ENCODE measurements around the gene GTPBP3. TPM values are rescaled to one million over a fixed set of nuclear protein-coding genes. Genes with fewer than 3 reads are reported as not detected.
A peak's percentile ranks its signal among the peaks of the same experiment; 100 is the strongest.

The GTPBP3 gene
- total and polyA plus RNA-seq, 9 of the 15 experiments (the other 6 are each of a cell fraction or from before 2014, with no cell fraction given): 4.9 to 124 (median 22.6) TPM

GRCh38 chr19:17327654-17328516 lies 9.5 kb upstream of the GTPBP3 start (continued):
- TF ChIP-seq EGR1 (conservative IDR thresholded peaks at IDR 0.05) (peak; percentile 37; the same call in 1 of the 2 replicates), GABPB1 (CRISPR knock-in tag; IDR thresholded peaks at IDR 0.05) (no peak), E2F8 (IDR thresholded peaks at IDR 0.05; ENCODE audit: low read depth, partially characterized antibody) (no peak), YY1 (IDR thresholded peaks at IDR 0.05; ENCODE audit: borderline replicate concordance in 1 of 3, control insufficient read depth in 1 of 3, extremely low read depth in 1 of 3, insufficient read depth in 3 of 3, insufficient read length in 1 of 3, insufficient replicate concordance in 2 of 3, low read depth in 1 of 3, low read length in 2 of 3) (peak in 2 of 3 experiments; percentile 35 to 40), ARHGAP35 (IDR thresholded peaks at IDR 0.05; ENCODE audit: partially characterized antibody) (no peak), ZBTB2 (IDR thresholded peaks at IDR 0.05) (no peak), MLLT1 (IDR thresholded peaks at IDR 0.05) (peak in 1 of 2 experiments; percentile 68; a peak in 1 of 4 replicates), ETV1 (tag; conservative IDR thresholded peaks at IDR 0.05; ENCODE audit: low read depth) (no peak), NR2F6 (CRISPR knock-in tag; IDR thresholded peaks at IDR 0.05) (no peak), TAF1 (IDR thresholded peaks at IDR 0.05; ENCODE audit: control insufficient read depth, extremely low read depth, insufficient read depth, low read length, severe bottlenecking) (peak; percentile 32), HNRNPL (IDR thresholded peaks at IDR 0.05; ENCODE audit: low read depth, low read length) (no peak), ZBTB33 (CRISPR knock-in tag; IDR thresholded peaks at IDR 0.05) (peak; percentile 89), CTBP1 (IDR thresholded peaks at IDR 0.05; ENCODE audit: borderline replicate concordance) (peak; percentile 76), ZFPM2 (CRISPR knock-in tag; IDR thresholded peaks at IDR 0.05) (no peak), EZH2 (IDR thresholded peaks at IDR 0.05; ENCODE audit: borderline replicate concordance, low read depth, low read length) (no peak), PCBP2 (IDR thresholded peaks at IDR 0.05; ENCODE audit: low read depth, low read length, poor library complexity, severe bottlenecking) (no peak), RBFOX2 (IDR thresholded peaks at IDR 0.05; ENCODE audit: low read depth, low read length) (peak; percentile 47; the same call in 1 of the 2 replicates), RHOXF2B (CRISPR knock-in tag; conservative IDR thresholded peaks at IDR 0.05) (no peak), ZNF165 (CRISPR knock-in tag; IDR thresholded peaks at IDR 0.05; ENCODE audit: borderline replicate concordance) (no peak)
